Measurements from ENCODE around the gene HAPLN3.

DNA sequence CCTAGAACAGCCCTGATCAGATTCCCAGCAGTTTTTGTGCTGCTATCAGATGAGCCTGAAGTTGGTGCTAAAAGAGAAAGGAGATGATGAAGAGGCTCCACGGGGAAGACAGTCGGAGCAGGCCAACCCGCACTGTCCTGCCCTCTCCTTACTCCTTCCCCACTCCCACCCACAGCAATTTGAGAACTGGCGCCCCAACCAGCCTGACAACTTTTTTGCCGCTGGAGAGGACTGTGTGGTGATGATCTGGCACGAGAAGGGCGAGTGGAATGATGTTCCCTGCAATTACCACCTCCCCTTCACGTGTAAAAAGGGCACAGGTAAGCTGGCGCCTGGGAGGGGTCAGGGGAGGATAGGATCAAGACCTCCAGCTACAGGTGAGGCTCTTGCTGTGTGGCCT is 22.6 kb downstream of the HAPLN3 start:
- TF ChIP-seq, protein P1, sequence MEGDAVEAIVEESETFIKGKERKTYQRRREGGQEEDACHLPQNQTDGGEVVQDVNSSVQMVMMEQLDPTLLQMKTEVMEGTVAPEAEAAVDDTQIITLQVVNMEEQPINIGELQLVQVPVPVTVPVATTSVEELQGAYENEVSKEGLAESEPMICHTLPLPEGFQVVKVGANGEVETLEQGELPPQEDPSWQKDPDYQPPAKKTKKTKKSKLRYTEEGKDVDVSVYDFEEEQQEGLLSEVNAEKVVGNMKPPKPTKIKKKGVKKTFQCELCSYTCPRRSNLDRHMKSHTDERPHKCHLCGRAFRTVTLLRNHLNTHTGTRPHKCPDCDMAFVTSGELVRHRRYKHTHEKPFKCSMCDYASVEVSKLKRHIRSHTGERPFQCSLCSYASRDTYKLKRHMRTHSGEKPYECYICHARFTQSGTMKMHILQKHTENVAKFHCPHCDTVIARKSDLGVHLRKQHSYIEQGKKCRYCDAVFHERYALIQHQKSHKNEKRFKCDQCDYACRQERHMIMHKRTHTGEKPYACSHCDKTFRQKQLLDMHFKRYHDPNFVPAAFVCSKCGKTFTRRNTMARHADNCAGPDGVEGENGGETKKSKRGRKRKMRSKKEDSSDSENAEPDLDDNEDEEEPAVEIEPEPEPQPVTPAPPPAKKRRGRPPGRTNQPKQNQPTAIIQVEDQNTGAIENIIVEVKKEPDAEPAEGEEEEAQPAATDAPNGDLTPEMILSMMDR (optimal IDR thresholded peaks at IDR 0.05 in 1 of 3, IDR thresholded peaks at IDR 0.05 in 1 of 3, conservative IDR thresholded peaks at IDR 0.05 in 1 of 3; ENCODE audit: extremely low read depth in 1 of 3, insufficient read depth in 2 of 3, low read length in 3 of 3): no peak
- TF ChIP-seq EZH2 (IDR thresholded peaks at IDR 0.05; ENCODE audit: low read length): no peak
